Astrocyte (in vitro differentiated cells and primary cell): ENCODE results near the gene ADAMTS8. TPM values are rescaled to one million over a fixed set of nuclear protein-coding genes. Genes with fewer than 3 reads are reported as not detected.

ENCODE experiments used
- DNase-seq: peaks from one replicate; pipeline ENCODE4 v3.0.0-alpha.2; 2010; ENCODE audit warnings: low read depth
- FAIRE-seq: peaks from 2 replicates; lab custom pipeline; 2011; peaks lifted over from hg19 to GRCh38; lab: Jason Lieb, UNC
- H2AFZ ChIP-seq: 2 replicates; pipeline ENCODE4 v1.6.0; 2012; ENCODE audit warnings: low read depth, low read length, inconsistent platforms
- H3K27ac ChIP-seq: 2 replicates; pipeline ENCODE4 v1.5.1; 2011; ENCODE audit warnings: low read depth, low read length, inconsistent platforms
- H3K27me3 ChIP-seq: 2 replicates; pipeline ENCODE4 v1.6.0; 2011; ENCODE audit warnings: low read length, inconsistent platforms; ENCODE audit not compliant: insufficient read depth
- H3K36me3 ChIP-seq: 2 replicates; pipeline ENCODE4 v1.5.1; 2011; ENCODE audit warnings: low read length, inconsistent platforms; ENCODE audit not compliant: insufficient read depth
- H3K4me1 ChIP-seq: 2 replicates; pipeline ENCODE4 v1.5.1; 2011; ENCODE audit warnings: low read length, inconsistent platforms; ENCODE audit not compliant: insufficient read depth
- H3K4me2 ChIP-seq: 2 replicates; pipeline ENCODE4 v1.6.0; 2012; ENCODE audit warnings: low read length, inconsistent platforms
- H3K4me3 ChIP-seq: 2 replicates; pipeline ENCODE4 v1.5.1; 2011; ENCODE audit warnings: low read depth, mild to moderate bottlenecking, low read length, inconsistent platforms; ENCODE audit not compliant: insufficient read depth
- H3K79me2 ChIP-seq: 2 replicates; pipeline ENCODE4 v1.6.0; 2012; ENCODE audit warnings: mild to moderate bottlenecking, low read length, inconsistent platforms; ENCODE audit not compliant: insufficient read depth
- H3K9ac ChIP-seq: 2 replicates; pipeline ENCODE4 v1.6.0; 2012; ENCODE audit warnings: mild to moderate bottlenecking, low read length, inconsistent platforms
- H3K9me3 ChIP-seq: 2 replicates; pipeline ENCODE4 v1.5.1; 2012; ENCODE audit warnings: low read depth, mild to moderate bottlenecking, low read length, inconsistent platforms; ENCODE audit not compliant: insufficient read depth
- H4K20me1 ChIP-seq: 2 replicates; pipeline ENCODE4 v1.6.0; 2012; ENCODE audit warnings: low read length, inconsistent platforms; ENCODE audit not compliant: insufficient read depth
- H3K27ac Mint-ChIP-seq: one replicate; pipeline ENCODE4 v1.8.0; 2021; ENCODE audit warnings: mild to moderate bottlenecking, mixed read lengths; ENCODE audit not compliant: unreplicated experiment
- H3K27me3 Mint-ChIP-seq: one replicate; pipeline ENCODE4 v1.8.0; 2021; ENCODE audit warnings: low read depth, mixed read lengths; ENCODE audit not compliant: unreplicated experiment
- H3K36me3 Mint-ChIP-seq: one replicate; pipeline ENCODE4 v1.8.0; 2021; ENCODE audit warnings: low read depth, mixed read lengths; ENCODE audit not compliant: unreplicated experiment
- H3K4me1 Mint-ChIP-seq: one replicate; pipeline ENCODE4 v1.8.0; 2021; ENCODE audit warnings: low read depth, mixed read lengths; ENCODE audit not compliant: unreplicated experiment
- H3K4me3 Mint-ChIP-seq: one replicate; pipeline ENCODE4 v1.8.0; 2021; ENCODE audit warnings: mild to moderate bottlenecking, moderate library complexity, mixed read lengths; ENCODE audit not compliant: unreplicated experiment
- H3K9me3 Mint-ChIP-seq: one replicate; pipeline ENCODE4 v1.8.0; 2021; ENCODE audit warnings: mild to moderate bottlenecking, mixed read lengths; ENCODE audit not compliant: unreplicated experiment
- CTCF ChIP-seq: IDR thresholded peaks from 2 replicates; pipeline ENCODE4 v1.5.1; 2011; ENCODE audit warnings: low read depth, mild to moderate bottlenecking, inconsistent platforms, low read length, moderate library complexity; ENCODE audit not compliant: insufficient read depth
- EZH2 ChIP-seq: IDR thresholded peaks from 2 replicates; pipeline ENCODE4 v1.6.1; 2012; ENCODE audit warnings: mild to moderate bottlenecking, low read length, inconsistent platforms; ENCODE audit not compliant: insufficient read depth
- total RNA-seq: library from RNA; stranded (reverse); gene quantifications from 2 replicates; pipeline ENCODE4 v1.2.1, GENCODE V29; 2021

The ADAMTS8 gene
- total RNA-seq, 1 donor from 2014 or later: 0.20 TPM

- H3K9me3 Mint-ChIP-seq: peaks cover 4% of the 10 kb centered on the region
- Histone ChIP-seq H4K20me1 (peaks cover 9% of the 10 kb centered on the region), H3K27me3 (peaks cover 57% of the 10 kb centered on the region), H3K4me1 (peaks cover 11% of the 10 kb centered on the region), H3K9me3 (no peaks in the 10 kb centered on the region), H3K4me2 (no peak overlapping the region), H3K4me3 (no peak overlapping the region), H3K36me3 (no peaks in the 10 kb centered on the region), H2AFZ (no peak overlapping the region), H3K79me2 (no peaks in the 10 kb centered on the region), H3K27ac (no peak overlapping the region), H3K9ac (no peak overlapping the region)
- FAIRE-seq (no peak), DNase-seq (no peak)
- no peak overlapping the region for H3K27ac Mint-ChIP-seq
- peaks cover 14% of the 10 kb centered on the region for H3K4me1 Mint-ChIP-seq
- H3K36me3 Mint-ChIP-seq: no peaks in the 10 kb centered on the region
- H3K27me3 Mint-ChIP-seq: peaks cover 75% of the 10 kb centered on the region
- no peak for TF ChIP-seq CTCF
- TF ChIP-seq EZH2: no peak
- no peak overlapping the region for H3K4me3 Mint-ChIP-seq
Measured at GRCh38 chr11:130379276-130379675, 49.1 kb downstream of the ADAMTS8 start.

- Histone ChIP-seq H3K9ac (no peak overlapping the region), H3K9me3 (no peaks in the 10 kb centered on the region), H3K4me2 (no peak overlapping the region), H2AFZ (no peak overlapping the region), H4K20me1 (no peaks in the 10 kb centered on the region), H3K4me1 (no peaks in the 10 kb centered on the region), H3K4me3 (no peak overlapping the region), H3K79me2 (no peaks in the 10 kb centered on the region), H3K27ac (no peak overlapping the region), H3K36me3 (no peaks in the 10 kb centered on the region), H3K27me3 (peaks cover 40% of the 10 kb centered on the region)
- Mint-ChIP-seq H3K36me3 (peaks cover 2% of the 10 kb centered on the region), H3K9me3 (peaks cover 3% of the 10 kb centered on the region), H3K4me3 (no peak overlapping the region), H3K27ac (no peak overlapping the region), H3K4me1 (peaks cover 10% of the 10 kb centered on the region), H3K27me3 (peaks cover 51% of the 10 kb centered on the region)
- TF ChIP-seq EZH2 (no peak), CTCF (peak; percentile 10)
- no peak for FAIRE-seq
- no peak for DNase-seq
Measured at GRCh38 chr11:130370845-130371590, 57.4 kb downstream of the ADAMTS8 start.

GRCh38 chr11:130369713-130370112 lies 58.7 kb downstream of the ADAMTS8 start:
- Mint-ChIP-seq H3K36me3 (peaks cover 2% of the 10 kb centered on the region), H3K4me3 (no peak overlapping the region), H3K27ac (no peak overlapping the region), H3K9me3 (peaks cover 4% of the 10 kb centered on the region), H3K4me1 (peaks cover 10% of the 10 kb centered on the region), H3K27me3 (peaks cover 40% of the 10 kb centered on the region)
- H3K36me3 ChIP-seq: no peaks in the 10 kb centered on the region
- FAIRE-seq (no peak), DNase-seq (no peak)
- no peak overlapping the region for H2AFZ ChIP-seq
- no peaks in the 10 kb centered on the region for H4K20me1 ChIP-seq
- H3K9ac ChIP-seq: no peak overlapping the region
- no peaks in the 10 kb centered on the region for H3K79me2 ChIP-seq
- H3K27ac ChIP-seq: no peak overlapping the region
- H3K4me3 ChIP-seq: no peak overlapping the region
- no peaks in the 10 kb centered on the region for H3K4me1 ChIP-seq
- H3K9me3 ChIP-seq: no peaks in the 10 kb centered on the region
- no peak for TF ChIP-seq CTCF
- no peak for TF ChIP-seq EZH2
- H3K4me2 ChIP-seq: no peak overlapping the region
- H3K27me3 ChIP-seq: peaks cover 36% of the 10 kb centered on the region
